Naive B cell (primary cell): ENCODE data around the gene WFIKKN1. TPM values are rescaled to one million over a fixed set of nuclear protein-coding genes. Genes with fewer than 3 reads are reported as not detected.
A peak's percentile ranks its signal among the peaks of the same experiment; 100 is the strongest.

Experiments
- ATAC-seq, 2 donors: fragments of 150-1000 bp; cut with Tn5 transposase; 2 replicates each; pipeline ENCODE4 v1.10.0; 2021; ENCODE audit warnings: low read depth in 2 of 2, mild to moderate bottlenecking in 2 of 2, moderate library complexity in 2 of 2
- DNase-seq: peaks from one replicate; pipeline ENCODE4 v3.0.0; 2022
- H3K27ac Mint-ChIP-seq, 6 donors: one replicate each; pipeline ENCODE4 v1.8.0; 2020 to 2022; ENCODE audit warnings: mild to moderate bottlenecking in 6 of 6, mixed read lengths in 6 of 6, moderate library complexity in 5 of 6, inconsistent platforms in 2 of 6
- H3K27me3 Mint-ChIP-seq, 3 donors: one replicate each; pipeline ENCODE4 v1.8.0; 2021 to 2022; ENCODE audit warnings: mixed read lengths in 3 of 3, mild to moderate bottlenecking in 1 of 3
- H3K36me3 Mint-ChIP-seq, 2 donors: one replicate each; pipeline ENCODE4 v1.8.0; 2020 to 2022; ENCODE audit warnings: mixed read lengths in 2 of 2, inconsistent platforms in 1 of 2, mild to moderate bottlenecking in 1 of 2
- H3K4me1 Mint-ChIP-seq, 3 donors: one replicate each; pipeline ENCODE4 v1.8.0; 2020 to 2022; ENCODE audit warnings: mixed read lengths in 3 of 3, inconsistent platforms in 1 of 3, mild to moderate bottlenecking in 1 of 3, moderate library complexity in 1 of 3
- H3K4me3 Mint-ChIP-seq, 8 donors: one replicate each; pipeline ENCODE4 v1.8.0; 2020 to 2022; ENCODE audit warnings: mild to moderate bottlenecking in 8 of 8, mixed read lengths in 8 of 8, moderate library complexity in 8 of 8, inconsistent platforms in 2 of 8
- H3K9me3 Mint-ChIP-seq, 7 donors: one replicate each; pipeline ENCODE4 v1.8.0; 2020 to 2022; ENCODE audit warnings: mixed read lengths in 7 of 7, mild to moderate bottlenecking in 5 of 7, inconsistent platforms in 2 of 7, moderate library complexity in 1 of 7
- polyA plus RNA-seq, 6 donors: library from polyadenylated mRNA; unstranded; fragments of 300-500 nt; fragmentation: Illumina TruSeq; gene quantifications; one replicate each; pipeline ENCODE4 v1.2.3, GENCODE V29; 2021; ENCODE audit warnings: low read depth in 6 of 6

WFIKKN1 gene
- polyA plus RNA-seq, 6 donors from 2014 or later = not detected

- no peak for DNase-seq
- peak overlapping the region in 4 of 6 donors; percentile 32 to 83 (median 69) for H3K27ac Mint-ChIP-seq
Measured at GRCh38 chr16:682493-683395, 52.0 kb downstream of the WFIKKN1 start.

DNA sequence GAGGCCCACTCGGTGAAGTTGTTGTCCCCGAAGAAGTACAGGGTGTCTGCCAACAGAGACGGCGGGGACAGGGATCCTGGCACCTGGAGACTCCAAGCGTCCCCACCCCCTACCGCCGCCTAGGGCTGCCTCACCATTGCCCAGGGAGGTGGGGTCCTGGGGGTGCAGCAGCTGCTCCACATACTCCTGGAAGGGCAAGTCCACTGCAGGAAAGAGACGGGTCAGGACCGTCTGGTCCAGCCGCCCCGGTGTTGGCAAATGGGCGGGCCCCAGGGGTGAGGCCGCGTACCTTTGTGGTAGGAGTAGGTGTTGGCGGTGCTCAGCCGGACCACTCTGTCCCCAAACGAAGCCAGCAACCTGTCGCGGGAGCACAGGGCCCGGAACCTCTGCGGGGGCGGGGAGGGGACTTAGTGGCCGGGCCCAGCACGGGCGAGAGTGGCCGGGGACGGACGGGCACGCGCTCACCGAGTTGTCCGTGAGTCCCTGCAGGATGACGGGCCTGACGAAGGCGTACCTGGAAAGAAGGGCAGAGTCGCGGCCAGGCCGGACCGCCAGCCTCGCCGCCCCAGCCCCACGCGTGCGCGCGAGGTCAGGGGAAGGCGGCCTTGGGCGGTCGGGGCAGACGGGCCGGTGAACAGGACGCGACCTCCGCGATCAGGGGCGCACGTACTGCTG, 52.7 kb downstream of the WFIKKN1 start:
- H3K4me1 Mint-ChIP-seq = peaks cover 4 to 42% (median 38%) of the 10 kb centered on the region in 3 donors
- no peaks in the 10 kb centered on the region for H3K27me3 Mint-ChIP-seq
- H3K9me3 Mint-ChIP-seq = no peaks in the 10 kb centered on the region
- H3K4me3 Mint-ChIP-seq = peak overlapping the region; percentile 68 to 89 (median 82)
- no peak for DNase-seq
- H3K36me3 Mint-ChIP-seq = no peaks in the 10 kb centered on the region
- no peak for ATAC-seq
- peak overlapping the region in 3 of 6 donors; percentile 32 to 83 (median 82) for H3K27ac Mint-ChIP-seq

More at GRCh38 chr16:682493-683395, 52.0 kb downstream of the WFIKKN1 start:
- Mint-ChIP-seq H3K4me3 (peak overlapping the region; percentile 68 to 89 (median 82)), H3K9me3 (no peaks in the 10 kb centered on the region), H3K36me3 (no peaks in the 10 kb centered on the region), H3K27me3 (no peaks in the 10 kb centered on the region), H3K4me1 (peaks cover 4 to 38% (median 38%) of the 10 kb centered on the region in 3 donors)
- ATAC-seq = no peak

Other genes with a start within 250 kb of the WFIKKN1 start
- 10 to 100 TPM in 5 of 6 donors, 1 to 10 TPM in 1; 7.1 to 24.3 (median 17.2) TPM for gene PGAP6, start 249.0 kb upstream of the WFIKKN1 start, polyA plus RNA-seq
- gene NME4, start 233.8 kb upstream of the WFIKKN1 start, polyA plus RNA-seq = 100 to 1,000 TPM in 1 of 6 donors, 10 to 100 TPM in 5; 56.9 to 104 (median 65.1) TPM
- 1 to 10 TPM; 3.8 to 9.4 (median 5.2) TPM for gene DECR2, start 229.1 kb upstream of the WFIKKN1 start, polyA plus RNA-seq
- gene RAB11FIP3, start 205.3 kb upstream of the WFIKKN1 start, polyA plus RNA-seq = 1 to 10 TPM; 1.0 to 4.8 (median 1.9) TPM
- 10 to 100 TPM in 1 of 6 donors, 1 to 10 TPM in 5; 4.3 to 11.0 (median 5.0) TPM for gene CAPN15, start 103.3 kb upstream of the WFIKKN1 start, polyA plus RNA-seq
- not detected for gene PRR35, start 70.6 kb upstream of the WFIKKN1 start, polyA plus RNA-seq
- 1 to 10 TPM in 4 of 6 donors, under 1 TPM in 2; 0.90 to 3.4 (median 1.9) TPM for gene NHLRC4, start 64.0 kb upstream of the WFIKKN1 start, polyA plus RNA-seq
- 10 to 100 TPM in 5 of 6 donors, 1 to 10 TPM in 1; 4.5 to 22.2 (median 12.7) TPM for gene PIGQ, start 61.0 kb upstream of the WFIKKN1 start, polyA plus RNA-seq
- 10 to 100 TPM in 2 of 6 donors, 1 to 10 TPM in 4; 6.8 to 14.5 (median 9.4) TPM for gene RAB40C, start 40.9 kb upstream of the WFIKKN1 start, polyA plus RNA-seq
- gene METTL26, start 5.3 kb downstream of the WFIKKN1 start, polyA plus RNA-seq = 10 to 100 TPM; 66.3 to 87.6 (median 84.9) TPM
- 10 to 100 TPM; 20.8 to 46.6 (median 22.7) TPM for gene MCRIP2, start 10.8 kb downstream of the WFIKKN1 start, polyA plus RNA-seq
- gene WDR90, start 18.4 kb downstream of the WFIKKN1 start, polyA plus RNA-seq = 1 to 10 TPM in 2 of 6 donors, under 1 TPM in 3, not detected in 1; 0.75 to 2.3 (median 0.90) TPM
- 10 to 100 TPM; 22.1 to 49.1 (median 35.0) TPM for gene RHOT2, start 37.1 kb downstream of the WFIKKN1 start, polyA plus RNA-seq
- gene RHBDL1, start 44.7 kb downstream of the WFIKKN1 start, polyA plus RNA-seq = not detected
- 100 to 1,000 TPM; 121 to 180 (median 128) TPM for gene STUB1, start 49.4 kb downstream of the WFIKKN1 start, polyA plus RNA-seq
- gene JMJD8, start 53.3 kb downstream of the WFIKKN1 start, polyA plus RNA-seq = 10 to 100 TPM; 38.1 to 62.6 (median 40.0) TPM
- gene WDR24, start 59.4 kb downstream of the WFIKKN1 start, polyA plus RNA-seq = 10 to 100 TPM in 4 of 6 donors, 1 to 10 TPM in 2; 4.6 to 16.2 (median 11.4) TPM
- 1 to 10 TPM in 1 of 6 donors, under 1 TPM in 4, not detected in 1; 0.23 to 7.9 (median 0.56) TPM for gene FBXL16, start 74.8 kb downstream of the WFIKKN1 start, polyA plus RNA-seq
- gene METRN, start 84.1 kb downstream of the WFIKKN1 start, polyA plus RNA-seq = 10 to 100 TPM in 1 of 6 donors, 1 to 10 TPM in 4, not detected in 1; 4.0 to 10.2 (median 6.2) TPM
- 10 to 100 TPM; 21.5 to 62.0 (median 38.0) TPM for gene ANTKMT, start 90.2 kb downstream of the WFIKKN1 start, polyA plus RNA-seq
- gene CCDC78, start 95.5 kb downstream of the WFIKKN1 start, polyA plus RNA-seq = under 1 TPM in 2 of 6 donors, not detected in 4; 0.41 to 0.95 TPM
- gene HAGHL, start 96.1 kb downstream of the WFIKKN1 start, polyA plus RNA-seq = 1 to 10 TPM; 1.5 to 8.5 (median 2.9) TPM
- gene CIAO3, start 110.0 kb downstream of the WFIKKN1 start, polyA plus RNA-seq = 10 to 100 TPM; 14.1 to 29.6 (median 20.5) TPM
- gene MSLN, start 129.7 kb downstream of the WFIKKN1 start, polyA plus RNA-seq = not detected
- 10 to 100 TPM; 24.5 to 43.9 (median 33.7) TPM for gene RPUSD1, start 157.4 kb downstream of the WFIKKN1 start, polyA plus RNA-seq
- 1 to 10 TPM; 3.4 to 8.4 (median 4.6) TPM for gene CHTF18, start 157.6 kb downstream of the WFIKKN1 start, polyA plus RNA-seq
- not detected for gene GNG13, start 169.7 kb downstream of the WFIKKN1 start, polyA plus RNA-seq